GM12892 (cell line): ENCODE data around the gene RGS7BP.

Experiments
- POLR2A ChIP-seq: IDR thresholded peaks from 2 replicates; pipeline ENCODE4 v1.6.1; 2011; ENCODE audit warnings: low read depth, low read length, control low read depth
- POLR2AphosphoS5 ChIP-seq: IDR thresholded peaks from 2 replicates; pipeline ENCODE4 v1.6.1; 2011; ENCODE audit warnings: low read depth, low read length, control low read depth
- TAF1 ChIP-seq: IDR thresholded peaks from 2 replicates; pipeline ENCODE4 v1.6.1; 2011; ENCODE audit warnings: low read depth, mild to moderate bottlenecking, control low read depth, low read length, borderline replicate concordance

- no peak for TF ChIP-seq POLR2A
- TF ChIP-seq TAF1 = no peak
- TF ChIP-seq POLR2AphosphoS5 = no peak
Measured at GRCh38 chr5:64516216-64516615, 10.4 kb downstream of the RGS7BP start.
